Heart right ventricle (tissue), 16 donors: ENCODE results near the gene CIDEB. TPM values are rescaled to one million over a fixed set of nuclear protein-coding genes. Genes with fewer than 3 reads are reported as not detected.

Source experiments
- ATAC-seq, 8 donors: fragments of 200-7000 bp; cut with Tn5 transposase; one replicate each; pipeline ENCODE4 v1.9.1; 2020; ENCODE audit warnings: mild to moderate bottlenecking in 8 of 8, moderate library complexity in 8 of 8, moderate number of reproducible peaks in 1 of 8
- DNase-seq, 2 donors: peaks; one replicate each; pipeline ENCODE4 v3.0.0-alpha.2; 2020
- H3K27ac ChIP-seq, 10 donors: fragments of 200-600 bp; sonication (generic) in 2 of 10; one replicate each; pipeline versions ENCODE4 v1.5.0 to v1.8.0; 2020 to 2022; ENCODE audit warnings: mild to moderate bottlenecking in 3 of 10
- H3K27me3 ChIP-seq, 7 donors: fragments of 200-600 bp; one replicate each; pipeline ENCODE4 v1.8.0; 2021 to 2022; ENCODE audit warnings: mild to moderate bottlenecking in 2 of 7
- H3K36me3 ChIP-seq, 9 donors: fragments of 200-600 bp; sonication (generic) in 1 of 9; one replicate each; pipeline versions ENCODE4 v1.5.0 to v1.8.0; 2020 to 2022; ENCODE audit warnings: mild to moderate bottlenecking in 2 of 9
- H3K4me1 ChIP-seq, 9 donors: fragments of 200-600 bp; sonication (generic) in 1 of 9; one replicate each; pipeline versions ENCODE4 v1.5.0 to v1.8.0; 2020 to 2022; ENCODE audit warnings: mild to moderate bottlenecking in 4 of 9
- H3K4me3 ChIP-seq, 10 donors: fragments of 200-600 bp; sonication (generic) in 2 of 10; one replicate each; pipeline versions ENCODE4 v1.5.0 to v1.8.0; 2020 to 2022; ENCODE audit warnings: mild to moderate bottlenecking in 7 of 10, moderate library complexity in 2 of 10
- H3K9me3 ChIP-seq, 11 donors: fragments of 200-600 bp in 10 of 11; sonication (generic) in 2 of 11; one replicate each; pipeline versions ENCODE4 v1.5.0 to v1.8.0; 2013 to 2022; ENCODE audit warnings: mild to moderate bottlenecking in 2 of 11, control low read depth in 1 of 11, moderate library complexity in 1 of 11
- WGBS, 2 donors: extraction: QIAGEN DNeasy Blood & Tissue Kit; methylation state at CpG; one replicate each; pipeline ENCODE4 v1.1.7; 2013; ENCODE audit warnings: inconsistent platforms in 1 of 2; 5-methylcytosine and 5-hydroxymethylcytosine counted together
- intact Hi-C, 10 donors: fragments of 100-400 bp; cut with DNase I; formaldehyde crosslinking; loops; one replicate each; pipeline versions ENCODE4 v1.11.1 to v1.14.2; 2022
- polyA plus RNA-seq, 2 donors: library from polyadenylated mRNA; stranded (reverse); fragments of 200-250 nt; gene quantifications; one replicate each; pipeline ENCODE4 v1.2.3, GENCODE V29; 2013
- total RNA-seq, 10 donors: library from RNA; stranded (reverse); fragmentation: NEBNext Ultra II Directional in 3 of 10; extraction: Animal tissue kit (Norgen Biotek cat#: 25700) in 3 of 10; gene quantifications; one replicate each; pipeline versions ENCODE4 v1.2.1 to v1.2.4, GENCODE V29; 2021 to 2023
- TF ChIP-seq, protein P1 (sequence below), 9 donors: fragments of 200-600 bp; sonication (generic) in 2 of 9; IDR thresholded peaks; one replicate each; pipeline versions ENCODE4 v1.5.0 to v1.8.0; 2021 to 2022; ENCODE audit warnings: antibody characterized with exemption in 9 of 9, mild to moderate bottlenecking in 5 of 9, moderate library complexity in 1 of 9
- donor health status: Arrhythmogenic right ventricular cardiomyopathy.
- donor health status: ischemic (EF 13 %, LVEDD 7.1; RV severe dilation, severe dysfunction).
- donor health status: healthy with polysubstance abuse.
- donor health status: DM: no; HTN: yes; CAD: no.
- donor health status: DM: no; HTN: no; CAD: no.
- donor health status: ischemic (EF 25% LVEDD 6.9; RV normal size, moderate dysfunction).
- donor health status: ischemic (EF 25% LVEDD 5.7; RV mildly dilated, moderate dysfunction).
- donor health status: healthy.
- donor health status: DM: yes; HTN: yes; CAD: no.
- donor health status: Ischemic cardiomyopathy.
- donor health status: ischemic (EF 35%, LVEDD 5.7; RV mildly dilated, moderate dysfunction).
- donor health status: nonischemic (EF 11% LVEDD 7.7; RV severe dilation, severe dysfunction).
- donor health status: DM: yes; HTN: yes; CAD: no.
- donor health status: PGD.
- donor health status: ischemic (EF 29% LVEDD 5.4; RV normal size, mild dysfunction).
- donor health status: nonischemic (EF 23%, LVEDD 6.1; RV moderate dilation, normal function).

Gene CIDEB
- total and polyA plus RNA-seq, 12 donors, result 1.9 to 6.0 (median 3.7) TPM

DNA sequence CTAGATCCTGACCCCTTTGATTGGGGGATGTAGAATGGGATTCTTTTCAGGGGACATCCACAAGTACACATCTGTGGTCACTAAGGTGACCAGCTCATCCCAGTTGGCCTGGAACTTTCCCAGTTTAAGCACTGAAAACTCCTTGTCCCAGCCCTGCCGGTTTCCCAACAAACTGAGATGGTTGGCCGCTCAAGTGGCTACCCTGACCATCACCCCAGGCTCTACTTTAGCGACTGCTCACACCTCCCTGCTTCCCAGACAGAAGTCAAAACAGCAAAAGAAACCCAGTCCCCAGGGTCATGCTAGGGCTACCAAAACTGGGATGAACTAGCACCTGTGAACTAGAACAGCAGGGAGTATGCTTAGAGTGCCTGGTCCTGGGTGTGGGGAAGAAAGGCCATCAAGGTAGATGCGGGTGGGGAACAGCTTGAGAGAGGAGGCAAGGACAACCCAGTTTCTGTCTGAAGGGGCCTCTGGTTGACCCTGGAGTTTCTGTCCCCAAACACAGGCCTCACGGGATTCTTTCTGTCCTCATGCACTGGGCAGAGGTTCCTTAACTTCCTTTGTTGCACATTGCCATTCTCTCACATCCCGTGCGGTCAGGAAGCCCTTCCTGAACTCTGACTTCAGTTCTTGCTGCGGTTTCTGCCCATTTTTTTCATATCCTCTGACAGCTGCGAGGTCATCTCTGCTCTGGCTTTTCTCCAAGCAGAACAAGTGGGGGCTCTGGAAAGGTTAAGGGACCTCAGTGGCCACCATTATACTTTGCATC is 5.1 kb upstream of the CIDEB start:
- Histone ChIP-seq H3K27ac (peak overlapping the region in 9 of 10 donors; percentile 46 to 95 (median 78)), H3K36me3 (peaks cover 0 to 4% (median 0%) of the 10 kb centered on the region in 9 donors), H3K27me3 (peaks cover 0 to 19% (median 0%) of the 10 kb centered on the region in 7 donors), H3K9me3 (no peaks in the 10 kb centered on the region), H3K4me1 (peaks cover 22 to 100% (median 79%) of the 10 kb centered on the region in 9 donors), H3K4me3 (peak overlapping the region in 1 of 10 donors; percentile 22)
- TF ChIP-seq, protein P1, sequence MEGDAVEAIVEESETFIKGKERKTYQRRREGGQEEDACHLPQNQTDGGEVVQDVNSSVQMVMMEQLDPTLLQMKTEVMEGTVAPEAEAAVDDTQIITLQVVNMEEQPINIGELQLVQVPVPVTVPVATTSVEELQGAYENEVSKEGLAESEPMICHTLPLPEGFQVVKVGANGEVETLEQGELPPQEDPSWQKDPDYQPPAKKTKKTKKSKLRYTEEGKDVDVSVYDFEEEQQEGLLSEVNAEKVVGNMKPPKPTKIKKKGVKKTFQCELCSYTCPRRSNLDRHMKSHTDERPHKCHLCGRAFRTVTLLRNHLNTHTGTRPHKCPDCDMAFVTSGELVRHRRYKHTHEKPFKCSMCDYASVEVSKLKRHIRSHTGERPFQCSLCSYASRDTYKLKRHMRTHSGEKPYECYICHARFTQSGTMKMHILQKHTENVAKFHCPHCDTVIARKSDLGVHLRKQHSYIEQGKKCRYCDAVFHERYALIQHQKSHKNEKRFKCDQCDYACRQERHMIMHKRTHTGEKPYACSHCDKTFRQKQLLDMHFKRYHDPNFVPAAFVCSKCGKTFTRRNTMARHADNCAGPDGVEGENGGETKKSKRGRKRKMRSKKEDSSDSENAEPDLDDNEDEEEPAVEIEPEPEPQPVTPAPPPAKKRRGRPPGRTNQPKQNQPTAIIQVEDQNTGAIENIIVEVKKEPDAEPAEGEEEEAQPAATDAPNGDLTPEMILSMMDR (IDR thresholded peaks at IDR 0.05), result no peak
- DNase-seq, result peak in 1 of 2 donors; percentile 66
- 54 to 58% methylated on average over 9 of the region's 9 CpGs for WGBS, 2 donors
- peak in 4 of 8 donors; percentile 11 to 52 (median 20) for ATAC-seq
- intact Hi-C loops, result loop anchor here in 1 of 10 donors (5.0 kb wide), 1 partner anchor 301 kb away; no protein-coding TSS in a partner anchor

DNA sequence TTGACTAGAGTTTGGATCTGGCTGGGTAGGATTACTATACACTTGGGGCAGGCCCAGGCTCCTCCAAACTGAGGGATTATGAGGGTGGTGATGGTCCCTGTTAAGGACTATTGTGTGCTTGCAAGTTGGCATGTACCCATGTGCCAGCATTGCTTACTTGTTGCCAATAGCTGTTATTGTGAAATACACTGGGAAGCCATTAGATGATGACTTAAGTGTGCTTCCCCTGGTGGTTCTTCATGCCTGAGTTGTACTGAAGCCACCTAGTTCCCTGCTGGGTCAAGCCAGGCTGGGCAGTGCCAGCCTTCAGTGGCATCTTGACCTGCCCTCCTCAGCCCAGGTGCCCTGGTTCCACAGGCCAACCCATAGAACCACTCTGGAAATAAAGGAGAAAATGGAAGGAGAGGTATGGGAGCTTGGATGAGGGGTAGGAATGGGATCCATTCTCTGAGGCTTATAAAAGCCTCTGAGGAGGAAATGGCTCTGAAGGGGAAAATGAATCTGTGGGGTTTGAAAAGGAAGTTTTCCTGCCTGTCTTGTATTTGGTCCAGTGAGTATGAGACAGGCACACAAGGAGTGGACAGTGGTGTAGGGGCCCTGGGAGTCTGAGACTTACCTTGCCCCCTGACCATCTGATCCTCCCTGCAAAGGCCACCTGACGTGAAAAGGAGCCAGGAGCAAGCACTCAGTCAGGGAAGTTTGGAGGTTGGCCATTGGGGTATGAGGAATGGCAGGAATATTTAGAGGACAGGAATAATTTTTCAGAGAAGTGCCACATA is 4.2 kb upstream of the CIDEB start:
- ATAC-seq (peak in 1 of 8 donors; percentile 3), DNase-seq (no peak)
- H3K27me3 ChIP-seq, result peaks cover 0 to 10% (median 0%) of the 10 kb centered on the region in 7 donors
- intact Hi-C loops, result loop anchor here in 1 of 10 donors (5.0 kb wide), 1 partner anchor 300 kb away; no protein-coding TSS in a partner anchor
- 91 to 95% methylated on average over 1 of the region's 1 CpG for WGBS, 2 donors
- H3K27ac ChIP-seq, result peak overlapping the region; percentile 69 to 96 (median 86)
- peak overlapping the region in 9 of 10 donors; percentile 45 to 71 (median 62) for H3K4me3 ChIP-seq
- peaks cover 22 to 94% (median 77%) of the 10 kb centered on the region in 9 donors for H3K4me1 ChIP-seq
- TF ChIP-seq, protein P1 (IDR thresholded peaks at IDR 0.05), result no peak
- H3K9me3 ChIP-seq, result no peaks in the 10 kb centered on the region
- peaks cover 0 to 9% (median 0%) of the 10 kb centered on the region in 9 donors for H3K36me3 ChIP-seq

DNA sequence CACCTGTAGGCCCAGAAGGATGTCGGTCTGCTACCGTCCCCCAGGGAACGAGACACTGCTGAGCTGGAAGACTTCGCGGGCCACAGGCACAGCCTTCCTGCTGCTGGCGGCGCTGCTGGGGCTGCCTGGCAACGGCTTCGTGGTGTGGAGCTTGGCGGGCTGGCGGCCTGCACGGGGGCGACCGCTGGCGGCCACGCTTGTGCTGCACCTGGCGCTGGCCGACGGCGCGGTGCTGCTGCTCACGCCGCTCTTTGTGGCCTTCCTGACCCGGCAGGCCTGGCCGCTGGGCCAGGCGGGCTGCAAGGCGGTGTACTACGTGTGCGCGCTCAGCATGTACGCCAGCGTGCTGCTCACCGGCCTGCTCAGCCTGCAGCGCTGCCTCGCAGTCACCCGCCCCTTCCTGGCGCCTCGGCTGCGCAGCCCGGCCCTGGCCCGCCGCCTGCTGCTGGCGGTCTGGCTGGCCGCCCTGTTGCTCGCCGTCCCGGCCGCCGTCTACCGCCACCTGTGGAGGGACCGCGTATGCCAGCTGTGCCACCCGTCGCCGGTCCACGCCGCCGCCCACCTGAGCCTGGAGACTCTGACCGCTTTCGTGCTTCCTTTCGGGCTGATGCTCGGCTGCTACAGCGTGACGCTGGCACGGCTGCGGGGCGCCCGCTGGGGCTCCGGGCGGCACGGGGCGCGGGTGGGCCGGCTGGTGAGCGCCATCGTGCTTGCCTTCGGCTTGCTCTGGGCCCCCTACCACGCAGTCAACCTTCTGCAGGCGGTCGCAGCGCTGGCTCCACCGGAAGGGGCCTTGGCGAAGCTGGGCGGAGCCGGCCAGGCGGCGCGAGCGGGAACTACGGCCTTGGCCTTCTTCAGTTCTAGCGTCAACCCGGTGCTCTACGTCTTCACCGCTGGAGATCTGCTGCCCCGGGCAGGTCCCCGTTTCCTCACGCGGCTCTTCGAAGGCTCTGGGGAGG is 3.1 kb upstream of the CIDEB start, which contains the start of gene LTB4R:
Gene LTB4R, plus strand, starts transcription at position 857 of the 959 bp plus-strand sequence. CDS start 4,150 bp downstream, outside the sequence.
- TF ChIP-seq, protein P1 (IDR thresholded peaks at IDR 0.05), result peak; percentile 11 to 64 (median 40)
- peaks cover 0 to 20% (median 8%) of the 10 kb centered on the region in 9 donors for H3K36me3 ChIP-seq
- DNase-seq, result peak; percentile 63 to 83
- H3K9me3 ChIP-seq, result no peaks in the 10 kb centered on the region
- peak within 1 kb of the TSS; percentile 45 to 71 (median 62) for H3K4me3 ChIP-seq
- ATAC-seq, result peak; percentile 70 to 91 (median 78)
- H3K27me3 ChIP-seq, result no peaks in the 10 kb centered on the region
- peak within 1 kb of the TSS; percentile 69 to 96 (median 86) for H3K27ac ChIP-seq
- intact Hi-C loops, result loop anchor here in 1 of 10 donors (5.0 kb wide), 1 partner anchor 299 kb away; no protein-coding TSS in a partner anchor
- 6 to 10% methylated on average over 99 of the region's 99 CpGs for WGBS, 2 donors
- peaks cover 15 to 83% (median 66%) of the 10 kb centered on the region in 9 donors for H3K4me1 ChIP-seq
